Neural cell (in vitro differentiated cells): ENCODE measurements around the gene DOK4. TPM values are rescaled to one million over a fixed set of nuclear protein-coding genes. Genes with fewer than 3 reads are reported as not detected.
A peak's percentile ranks its signal among the peaks of the same experiment; 100 is the strongest.

ENCODE experiments used
- H2AFZ ChIP-seq: fragments of 200-600, 300-800 bp; sonication (generic), shearing (Covaris generic); 2 replicates; pipeline ENCODE4 v1.6.0; 2014; ENCODE audit warnings: low read depth, mild to moderate bottlenecking, antibody characterized with exemption, low read length, moderate library complexity
- H3F3A ChIP-seq: fragments of 200-600 bp; shearing (Covaris generic); 2 replicates; pipeline ENCODE4 v1.6.1; 2016; ENCODE audit warnings: mild to moderate bottlenecking, moderate library complexity, mixed read lengths, antibody characterized with exemption, low read length; ENCODE audit not compliant: insufficient read depth, poor library complexity, severe bottlenecking
- H3K27ac ChIP-seq: fragments of 200-600, 300-800 bp; sonication (generic), shearing (Covaris generic); 2 replicates; pipeline ENCODE4 v1.5.1; 2014; ENCODE audit warnings: mild to moderate bottlenecking, low read length, moderate library complexity
- H3K27me3 ChIP-seq: fragments of 300-800, 200-600 bp; sonication (generic), shearing (Covaris generic); 2 replicates; pipeline ENCODE4 v1.6.0; 2014; ENCODE audit warnings: mild to moderate bottlenecking, low read depth, low read length, moderate library complexity; ENCODE audit not compliant: insufficient read depth
- H3K36me3 ChIP-seq: fragments of 300-800, 200-600 bp; sonication (generic), shearing (Covaris generic); 2 replicates; pipeline ENCODE4 v1.5.1; 2014; ENCODE audit warnings: mild to moderate bottlenecking, antibody characterized with exemption, low read length, moderate library complexity; ENCODE audit not compliant: insufficient read depth
- H3K4me2 ChIP-seq: fragments of 300-800, 200-600 bp; sonication (generic), shearing (Covaris generic); 2 replicates; pipeline ENCODE4 v1.6.0; 2014; ENCODE audit warnings: mild to moderate bottlenecking, low read length
- H3K4me3 ChIP-seq: fragments of 300-800, 200-600 bp; sonication (generic), shearing (Covaris generic); 2 replicates; pipeline ENCODE4 v1.5.1; 2014; ENCODE audit warnings: mild to moderate bottlenecking, low read length, moderate library complexity
- H3K79me2 ChIP-seq: fragments of 200-600 bp; shearing (Covaris generic); replicated peaks from 2 replicates; pipeline ENCODE4 v1.6.0; 2014; ENCODE audit warnings: mild to moderate bottlenecking, low read length, moderate library complexity; ENCODE audit not compliant: insufficient read depth
- H3K9ac ChIP-seq: fragments of 300-800, 200-600 bp; sonication (generic), shearing (Covaris generic); 2 replicates; pipeline ENCODE4 v1.6.1; 2016; ENCODE audit warnings: mild to moderate bottlenecking, low read length, mixed read lengths
- H3K9me2 ChIP-seq: fragments of 200-600 bp; shearing (Covaris generic); 2 replicates; pipeline ENCODE4 v1.6.1; 2016; ENCODE audit warnings: mild to moderate bottlenecking, low read length, mixed read lengths; ENCODE audit not compliant: insufficient read depth
- H3K9me3 ChIP-seq: fragments of 200-600, 300-800 bp; sonication (generic), shearing (Covaris generic); 2 replicates; pipeline ENCODE4 v1.6.1; 2016; ENCODE audit warnings: mild to moderate bottlenecking, mixed run types, low read length, moderate library complexity, mixed read lengths
- H4K20me1 ChIP-seq: fragments of 200-600 bp; shearing (Covaris generic); 2 replicates; pipeline ENCODE4 v1.6.1; 2016; ENCODE audit warnings: mild to moderate bottlenecking, mixed run types; ENCODE audit not compliant: insufficient read depth
- EP300 ChIP-seq: fragments of 450-650 bp; conservative IDR thresholded peaks from 2 replicates; pipeline ENCODE4 v1.6.1; 2014; ENCODE audit warnings: antibody characterized with exemption, mild to moderate bottlenecking, moderate library complexity; ENCODE audit not compliant: poor library complexity, severe bottlenecking
- EZH2 ChIP-seq: fragments of 200-600, 300-800 bp; shearing (Covaris generic), sonication (generic); IDR thresholded peaks from 2 replicates; pipeline ENCODE4 v1.6.1; 2014; ENCODE audit warnings: antibody characterized with exemption, low read length, borderline replicate concordance, mild to moderate bottlenecking; ENCODE audit not compliant: insufficient read depth, poor library complexity, severe bottlenecking
- MXI1 ChIP-seq: fragments of 450-650 bp; conservative IDR thresholded peaks from 2 replicates; pipeline ENCODE4 v1.6.1; 2014; ENCODE audit warnings: antibody characterized with exemption, mild to moderate bottlenecking; ENCODE audit not compliant: poor library complexity, severe bottlenecking
- POLR2AphosphoS5 ChIP-seq: IDR thresholded peaks from 2 replicates; pipeline ENCODE4 v1.6.1; 2012
- RAD21 ChIP-seq: fragments of 450-650 bp; conservative IDR thresholded peaks from 2 replicates; pipeline ENCODE4 v1.6.1; 2014; ENCODE audit warnings: antibody characterized with exemption, mild to moderate bottlenecking, moderate library complexity
- SMC3 ChIP-seq: fragments of 450-650 bp; conservative IDR thresholded peaks from 2 replicates; pipeline ENCODE4 v1.6.1; 2014; ENCODE audit warnings: antibody characterized with exemption, mild to moderate bottlenecking, moderate library complexity; ENCODE audit not compliant: poor library complexity
- TAF1 ChIP-seq: IDR thresholded peaks from 2 replicates; pipeline ENCODE4 v1.6.1; 2012; ENCODE audit warnings: low read depth
- polyA plus RNA-seq: library from polyadenylated mRNA; depleted of rRNA; stranded (reverse); fragments of >200 nt; gene quantifications from 2 replicates; pipeline ENCODE4 v1.2.3, GENCODE V29; 2014
- TF ChIP-seq, protein P1 (sequence below): fragments of 450-650 bp; IDR thresholded peaks from 2 replicates; pipeline ENCODE4 v1.5.1; 2014; ENCODE audit warnings: antibody characterized with exemption, mild to moderate bottlenecking, moderate library complexity; ENCODE audit not compliant: poor library complexity, severe bottlenecking
- TF ChIP-seq, protein P2 (sequence below): IDR thresholded peaks from 2 replicates; pipeline ENCODE4 v1.6.1; 2012; ENCODE audit warnings: borderline replicate concordance

DOK4 gene
- polyA plus RNA-seq, 1 donor from 2014 or later, result 214 TPM

DNA sequence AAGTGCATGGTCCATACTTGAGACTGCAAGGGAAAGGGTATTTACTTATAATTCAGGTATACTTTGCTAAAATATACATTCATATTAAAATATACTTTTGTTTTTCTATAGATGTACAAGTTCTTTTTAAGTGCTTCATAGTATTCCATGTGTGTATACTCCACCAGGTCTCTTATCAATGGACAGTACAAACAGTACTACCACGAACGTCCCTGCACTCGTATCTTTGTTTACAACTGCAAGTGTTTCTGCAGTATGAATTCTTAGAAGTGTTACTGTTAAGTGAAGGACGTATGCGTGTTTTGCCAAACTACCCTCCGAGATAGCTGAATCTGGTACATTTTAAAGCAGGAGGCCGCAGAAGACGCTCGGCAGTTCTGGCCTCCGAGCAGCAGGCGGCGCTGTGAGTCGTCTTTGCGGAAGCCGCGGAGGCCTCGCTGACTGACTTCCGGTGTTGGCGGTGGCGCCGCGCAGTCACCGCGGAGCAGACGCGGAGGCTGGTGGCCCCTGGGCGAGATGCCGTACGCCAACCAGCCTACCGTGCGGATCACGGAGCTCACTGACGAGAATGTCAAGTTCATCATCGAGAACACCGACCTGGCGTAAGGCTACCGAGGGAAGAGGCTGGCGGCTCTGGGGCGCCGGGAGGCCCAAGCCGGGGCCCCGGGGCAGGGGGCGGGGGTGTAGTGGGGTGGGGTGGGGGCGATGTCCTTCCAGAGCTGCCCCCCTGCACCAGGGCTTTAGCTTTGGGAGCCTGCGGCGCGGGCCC lies 23.9 kb downstream of the DOK4 start, which contains the start of gene POLR2C:
TSS of gene POLR2C (plus strand) at position 471 of the 769 bp plus-strand sequence. CDS start at position 517, 46 bp downstream.
- H4K20me1 ChIP-seq, result no peaks in the 10 kb centered on the region
- H3F3A ChIP-seq, result no peaks in the 10 kb centered on the region
- no peaks in the 10 kb centered on the region for H3K9me3 ChIP-seq
- H2AFZ ChIP-seq, result no peak within 1 kb of the TSS
- peak within 1 kb of the TSS; percentile 73 for H3K9ac ChIP-seq
- no peaks in the 10 kb centered on the region for H3K27me3 ChIP-seq
- peak within 1 kb of the TSS; percentile 66 for H3K27ac ChIP-seq
- no peaks in the 10 kb centered on the region for H3K36me3 ChIP-seq
- H3K4me3 ChIP-seq, result peak within 1 kb of the TSS; percentile 92
- H3K4me2 ChIP-seq, result peak within 1 kb of the TSS; percentile 94
- no peaks in the 10 kb centered on the region for H3K9me2 ChIP-seq
- TF ChIP-seq TAF1, result peak; percentile 80
- TF ChIP-seq SMC3, result peak; percentile 74
- TF ChIP-seq, protein P1, sequence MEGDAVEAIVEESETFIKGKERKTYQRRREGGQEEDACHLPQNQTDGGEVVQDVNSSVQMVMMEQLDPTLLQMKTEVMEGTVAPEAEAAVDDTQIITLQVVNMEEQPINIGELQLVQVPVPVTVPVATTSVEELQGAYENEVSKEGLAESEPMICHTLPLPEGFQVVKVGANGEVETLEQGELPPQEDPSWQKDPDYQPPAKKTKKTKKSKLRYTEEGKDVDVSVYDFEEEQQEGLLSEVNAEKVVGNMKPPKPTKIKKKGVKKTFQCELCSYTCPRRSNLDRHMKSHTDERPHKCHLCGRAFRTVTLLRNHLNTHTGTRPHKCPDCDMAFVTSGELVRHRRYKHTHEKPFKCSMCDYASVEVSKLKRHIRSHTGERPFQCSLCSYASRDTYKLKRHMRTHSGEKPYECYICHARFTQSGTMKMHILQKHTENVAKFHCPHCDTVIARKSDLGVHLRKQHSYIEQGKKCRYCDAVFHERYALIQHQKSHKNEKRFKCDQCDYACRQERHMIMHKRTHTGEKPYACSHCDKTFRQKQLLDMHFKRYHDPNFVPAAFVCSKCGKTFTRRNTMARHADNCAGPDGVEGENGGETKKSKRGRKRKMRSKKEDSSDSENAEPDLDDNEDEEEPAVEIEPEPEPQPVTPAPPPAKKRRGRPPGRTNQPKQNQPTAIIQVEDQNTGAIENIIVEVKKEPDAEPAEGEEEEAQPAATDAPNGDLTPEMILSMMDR, result peak; percentile 98
- TF ChIP-seq, protein P2, sequence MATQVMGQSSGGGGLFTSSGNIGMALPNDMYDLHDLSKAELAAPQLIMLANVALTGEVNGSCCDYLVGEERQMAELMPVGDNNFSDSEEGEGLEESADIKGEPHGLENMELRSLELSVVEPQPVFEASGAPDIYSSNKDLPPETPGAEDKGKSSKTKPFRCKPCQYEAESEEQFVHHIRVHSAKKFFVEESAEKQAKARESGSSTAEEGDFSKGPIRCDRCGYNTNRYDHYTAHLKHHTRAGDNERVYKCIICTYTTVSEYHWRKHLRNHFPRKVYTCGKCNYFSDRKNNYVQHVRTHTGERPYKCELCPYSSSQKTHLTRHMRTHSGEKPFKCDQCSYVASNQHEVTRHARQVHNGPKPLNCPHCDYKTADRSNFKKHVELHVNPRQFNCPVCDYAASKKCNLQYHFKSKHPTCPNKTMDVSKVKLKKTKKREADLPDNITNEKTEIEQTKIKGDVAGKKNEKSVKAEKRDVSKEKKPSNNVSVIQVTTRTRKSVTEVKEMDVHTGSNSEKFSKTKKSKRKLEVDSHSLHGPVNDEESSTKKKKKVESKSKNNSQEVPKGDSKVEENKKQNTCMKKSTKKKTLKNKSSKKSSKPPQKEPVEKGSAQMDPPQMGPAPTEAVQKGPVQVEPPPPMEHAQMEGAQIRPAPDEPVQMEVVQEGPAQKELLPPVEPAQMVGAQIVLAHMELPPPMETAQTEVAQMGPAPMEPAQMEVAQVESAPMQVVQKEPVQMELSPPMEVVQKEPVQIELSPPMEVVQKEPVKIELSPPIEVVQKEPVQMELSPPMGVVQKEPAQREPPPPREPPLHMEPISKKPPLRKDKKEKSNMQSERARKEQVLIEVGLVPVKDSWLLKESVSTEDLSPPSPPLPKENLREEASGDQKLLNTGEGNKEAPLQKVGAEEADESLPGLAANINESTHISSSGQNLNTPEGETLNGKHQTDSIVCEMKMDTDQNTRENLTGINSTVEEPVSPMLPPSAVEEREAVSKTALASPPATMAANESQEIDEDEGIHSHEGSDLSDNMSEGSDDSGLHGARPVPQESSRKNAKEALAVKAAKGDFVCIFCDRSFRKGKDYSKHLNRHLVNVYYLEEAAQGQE, result peak; percentile 57
- TF ChIP-seq MXI1, result peak; percentile 81
- no peak for TF ChIP-seq EZH2
- TF ChIP-seq EP300, result peak; percentile 35
- TF ChIP-seq POLR2AphosphoS5, result peak; percentile 100
- peak; percentile 63 for TF ChIP-seq RAD21
- H3K79me2 ChIP-seq, result peaks cover 15% of the 10 kb centered on the region

DNA sequence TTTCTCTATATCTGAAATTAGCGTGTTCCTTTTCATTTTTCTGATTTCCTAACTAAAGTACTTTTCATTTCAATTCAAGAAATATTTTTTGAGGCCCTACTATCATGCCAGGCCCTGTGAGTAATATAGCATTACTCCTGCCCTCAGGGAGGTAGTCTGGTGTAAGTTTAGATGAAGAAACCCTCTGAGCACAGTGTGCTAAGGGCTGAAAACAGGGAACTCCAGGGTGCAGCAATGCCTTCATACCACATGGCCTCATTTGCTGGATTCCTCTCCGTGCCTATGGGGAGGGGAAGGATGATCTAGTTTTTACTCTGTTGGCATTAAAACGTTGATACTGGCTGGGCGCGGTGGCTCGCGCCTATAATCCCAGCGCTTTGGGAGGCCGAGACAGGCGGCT lies 34.3 kb downstream of the DOK4 start:
- Histone ChIP-seq H3F3A (no peaks in the 10 kb centered on the region), H3K79me2 (peaks cover 8% of the 10 kb centered on the region), H3K27ac (no peak overlapping the region), H3K4me2 (no peak overlapping the region), H3K4me3 (no peak overlapping the region), H3K27me3 (no peaks in the 10 kb centered on the region), H3K9ac (no peak overlapping the region), H4K20me1 (no peaks in the 10 kb centered on the region), H2AFZ (no peak overlapping the region), H3K9me2 (no peaks in the 10 kb centered on the region), H3K9me3 (no peaks in the 10 kb centered on the region), H3K36me3 (peaks cover 19% of the 10 kb centered on the region)
- TF ChIP-seq EP300 (no peak), MXI1 (no peak), POLR2AphosphoS5 (no peak), EZH2 (no peak), TAF1 (no peak), SMC3 (no peak), RAD21 (no peak)
- TF ChIP-seq, protein P1, result no peak
- TF ChIP-seq, protein P2, result no peak
